Endothelial cell (in vitro differentiated cells): ENCODE measurements around the gene ZNF444. TPM values are rescaled to one million over a fixed set of nuclear protein-coding genes. Genes with fewer than 3 reads are reported as not detected.

Experiments used
- DNase-seq: peaks from one replicate; pipeline ENCODE4 v3.0.0; 2021; ENCODE audit warnings: low spot score
- H3K27ac Mint-ChIP-seq: one replicate; pipeline ENCODE4 v1.8.0; 2021; ENCODE audit warnings: mixed read lengths, inconsistent platforms; ENCODE audit not compliant: unreplicated experiment
- H3K27me3 Mint-ChIP-seq: one replicate; pipeline ENCODE4 v1.8.0; 2021; ENCODE audit warnings: mild to moderate bottlenecking, moderate library complexity, mixed read lengths, inconsistent platforms; ENCODE audit not compliant: unreplicated experiment
- H3K36me3 Mint-ChIP-seq: one replicate; pipeline ENCODE4 v1.8.0; 2021; ENCODE audit warnings: mild to moderate bottlenecking, low read depth, mixed read lengths, inconsistent platforms; ENCODE audit not compliant: unreplicated experiment
- H3K4me1 Mint-ChIP-seq: one replicate; pipeline ENCODE4 v1.8.0; 2021; ENCODE audit warnings: mild to moderate bottlenecking, mixed read lengths, inconsistent platforms; ENCODE audit not compliant: unreplicated experiment
- H3K4me3 Mint-ChIP-seq: one replicate; pipeline ENCODE4 v1.8.0; 2021; ENCODE audit warnings: mild to moderate bottlenecking, mixed read lengths, inconsistent platforms; ENCODE audit not compliant: unreplicated experiment
- H3K9me3 Mint-ChIP-seq: one replicate; pipeline ENCODE4 v1.8.0; 2021; ENCODE audit warnings: mixed read lengths, inconsistent platforms; ENCODE audit not compliant: unreplicated experiment
- total RNA-seq: library from RNA; stranded (reverse); fragmentation: NEBNext Ultra II Directional; extraction: Animal tissue kit (Norgen Biotek cat#: 25700); gene quantifications from one replicate; pipeline ENCODE4 v1.2.1, GENCODE V29; 2021; ENCODE audit not compliant: unreplicated experiment
- TF ChIP-seq, protein P1 (sequence below): fragments of 200-600 bp; sonication (generic); IDR thresholded peaks from one replicate; pipeline ENCODE4 v1.5.0; 2021; ENCODE audit warnings: antibody characterized with exemption; ENCODE audit not compliant: unreplicated experiment

The ZNF444 gene
- total RNA-seq, 1 donor from 2014 or later, result 40.8 TPM

GRCh38 chr19:56115490-56115889, 25.6 kb upstream of the ZNF444 start:
- Mint-ChIP-seq H3K9me3 (no peaks in the 10 kb centered on the region), H3K4me3 (no peak overlapping the region), H3K36me3 (peaks cover 9% of the 10 kb centered on the region), H3K27ac (no peak overlapping the region), H3K27me3 (peaks cover 12% of the 10 kb centered on the region), H3K4me1 (peaks cover 36% of the 10 kb centered on the region)
- TF ChIP-seq, protein P1, sequence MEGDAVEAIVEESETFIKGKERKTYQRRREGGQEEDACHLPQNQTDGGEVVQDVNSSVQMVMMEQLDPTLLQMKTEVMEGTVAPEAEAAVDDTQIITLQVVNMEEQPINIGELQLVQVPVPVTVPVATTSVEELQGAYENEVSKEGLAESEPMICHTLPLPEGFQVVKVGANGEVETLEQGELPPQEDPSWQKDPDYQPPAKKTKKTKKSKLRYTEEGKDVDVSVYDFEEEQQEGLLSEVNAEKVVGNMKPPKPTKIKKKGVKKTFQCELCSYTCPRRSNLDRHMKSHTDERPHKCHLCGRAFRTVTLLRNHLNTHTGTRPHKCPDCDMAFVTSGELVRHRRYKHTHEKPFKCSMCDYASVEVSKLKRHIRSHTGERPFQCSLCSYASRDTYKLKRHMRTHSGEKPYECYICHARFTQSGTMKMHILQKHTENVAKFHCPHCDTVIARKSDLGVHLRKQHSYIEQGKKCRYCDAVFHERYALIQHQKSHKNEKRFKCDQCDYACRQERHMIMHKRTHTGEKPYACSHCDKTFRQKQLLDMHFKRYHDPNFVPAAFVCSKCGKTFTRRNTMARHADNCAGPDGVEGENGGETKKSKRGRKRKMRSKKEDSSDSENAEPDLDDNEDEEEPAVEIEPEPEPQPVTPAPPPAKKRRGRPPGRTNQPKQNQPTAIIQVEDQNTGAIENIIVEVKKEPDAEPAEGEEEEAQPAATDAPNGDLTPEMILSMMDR, result no peak
- DNase-seq, result no peak

GRCh38 chr19:56116606-56117005, 24.5 kb upstream of the ZNF444 start:
- TF ChIP-seq, protein P1, result no peak
- Mint-ChIP-seq H3K27ac (peak overlapping the region; percentile 39), H3K4me1 (peaks cover 36% of the 10 kb centered on the region), H3K36me3 (peaks cover 9% of the 10 kb centered on the region), H3K4me3 (no peak overlapping the region), H3K9me3 (no peaks in the 10 kb centered on the region), H3K27me3 (peaks cover 12% of the 10 kb centered on the region)
- DNase-seq, result no peak

GRCh38 chr19:56117376-56117884, 23.7 kb upstream of the ZNF444 start:
- H3K4me1 Mint-ChIP-seq, result peaks cover 38% of the 10 kb centered on the region
- H3K9me3 Mint-ChIP-seq, result no peaks in the 10 kb centered on the region
- peaks cover 18% of the 10 kb centered on the region for H3K27me3 Mint-ChIP-seq
- peaks cover 9% of the 10 kb centered on the region for H3K36me3 Mint-ChIP-seq
- DNase-seq, result no peak
- H3K4me3 Mint-ChIP-seq, result no peak overlapping the region
- H3K27ac Mint-ChIP-seq, result no peak overlapping the region
- TF ChIP-seq, protein P1, result no peak

DNA sequence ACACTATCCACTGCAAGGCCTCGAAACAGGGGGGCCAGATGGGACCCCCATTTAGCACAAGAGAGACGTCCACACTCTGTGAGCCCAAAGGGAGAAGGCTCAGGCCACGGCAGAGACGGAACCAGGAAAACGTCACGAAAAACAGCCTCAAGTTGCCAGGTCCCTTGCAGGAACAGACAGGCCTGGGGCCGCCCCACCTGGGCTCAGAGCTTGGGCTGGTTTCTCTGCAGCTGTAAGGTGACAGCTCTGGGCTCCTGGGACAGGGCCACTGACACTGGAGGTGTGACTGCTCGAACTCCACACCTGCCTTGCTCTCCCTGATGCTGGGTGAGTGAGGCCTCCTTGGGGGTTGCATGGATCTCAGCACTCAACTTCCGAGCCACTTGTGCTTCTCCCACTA, 23.2 kb upstream of the ZNF444 start:
- peaks cover 18% of the 10 kb centered on the region for H3K27me3 Mint-ChIP-seq
- no peak overlapping the region for H3K27ac Mint-ChIP-seq
- TF ChIP-seq, protein P1, result no peak
- H3K4me3 Mint-ChIP-seq, result no peak overlapping the region
- DNase-seq, result no peak
- no peaks in the 10 kb centered on the region for H3K9me3 Mint-ChIP-seq
- H3K4me1 Mint-ChIP-seq, result peaks cover 35% of the 10 kb centered on the region
- peaks cover 9% of the 10 kb centered on the region for H3K36me3 Mint-ChIP-seq

- peak overlapping the region; percentile 89 for H3K27ac Mint-ChIP-seq
- H3K4me3 Mint-ChIP-seq, result peak overlapping the region; percentile 90
- H3K4me1 Mint-ChIP-seq, result peaks cover 29% of the 10 kb centered on the region
Measured at GRCh38 chr19:56118666-56119581, 22.2 kb upstream of the ZNF444 start.

More at GRCh38 chr19:56118666-56119581, 22.2 kb upstream of the ZNF444 start:
- peaks cover 9% of the 10 kb centered on the region for H3K36me3 Mint-ChIP-seq
- H3K9me3 Mint-ChIP-seq, result no peaks in the 10 kb centered on the region
- no peak for DNase-seq
- TF ChIP-seq, protein P1, result no peak
- peaks cover 16% of the 10 kb centered on the region for H3K27me3 Mint-ChIP-seq
